ENCODE measurements around the gene CEP89.
"Not testable (repeated sequence)": the region's sequence is repeated elsewhere in the genome, so short reads cannot be mapped to it uniquely, and the experiment has no call there.

The CEP89 gene

DNA sequence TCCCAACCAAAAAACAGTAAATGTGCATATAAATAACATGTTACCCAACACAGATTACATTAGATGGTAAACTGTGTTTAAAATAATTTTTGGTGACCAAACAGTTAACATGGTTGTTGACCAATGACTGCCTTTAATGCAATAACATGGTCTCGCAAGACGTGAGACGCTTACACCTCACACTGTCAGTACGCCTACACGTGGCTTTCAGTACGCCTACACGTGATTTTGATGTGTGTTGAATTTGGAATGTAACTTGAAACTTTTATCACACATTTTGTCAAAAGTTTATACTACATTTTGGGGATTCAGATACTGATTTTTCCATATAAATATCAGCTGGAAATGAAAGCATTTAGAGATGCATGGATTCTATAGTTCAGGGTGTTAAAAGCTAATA lies 134.2 kb downstream of the CEP89 start:
- no peak for DNase-seq (ENCODE audit: low read depth in 2 of 2)

DNA sequence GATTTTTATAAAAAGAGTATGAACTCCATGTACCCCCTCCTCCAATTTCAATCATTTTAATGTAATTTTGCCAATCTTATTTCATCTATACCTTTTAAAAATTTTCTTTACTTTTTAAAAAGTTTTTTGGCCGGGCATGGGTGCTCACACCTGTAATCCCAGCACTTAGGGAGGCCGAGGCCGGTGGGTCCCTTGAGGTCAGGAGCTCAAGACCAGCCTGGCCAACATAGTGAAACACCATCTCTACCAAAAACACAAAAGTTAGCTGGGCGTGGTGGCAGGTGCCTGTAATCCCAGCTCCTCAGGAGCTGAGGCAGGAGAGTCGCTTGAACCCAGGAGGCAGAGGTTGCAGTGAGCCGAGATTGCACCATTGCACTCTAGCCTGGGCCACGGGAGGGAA lies 138.4 kb downstream of the CEP89 start:
- DNase-seq (ENCODE audit: low read depth in 2 of 2): not testable (repeated sequence)

DNA sequence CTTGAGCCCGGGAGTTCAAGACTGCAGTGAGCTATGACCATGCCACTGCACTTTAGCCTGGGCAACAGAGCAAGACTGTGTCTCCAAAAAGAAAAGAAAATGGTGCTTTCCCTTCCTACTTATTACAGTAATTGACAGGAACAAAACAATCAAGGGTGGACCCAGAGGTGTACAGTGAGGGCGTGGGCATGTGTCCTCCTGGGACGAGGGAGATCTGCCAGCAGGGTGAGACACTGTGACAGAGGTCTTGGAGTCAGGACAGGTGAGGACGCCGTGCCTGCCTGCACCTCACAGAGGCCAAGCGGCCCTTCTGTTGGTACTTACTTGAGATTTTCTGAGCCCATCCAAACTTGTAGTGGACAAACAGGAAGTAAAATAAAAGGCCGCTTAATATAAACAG lies 138.9 kb downstream of the CEP89 start:
- not testable (repeated sequence) for DNase-seq (ENCODE audit: low read depth in 2 of 2)

DNA sequence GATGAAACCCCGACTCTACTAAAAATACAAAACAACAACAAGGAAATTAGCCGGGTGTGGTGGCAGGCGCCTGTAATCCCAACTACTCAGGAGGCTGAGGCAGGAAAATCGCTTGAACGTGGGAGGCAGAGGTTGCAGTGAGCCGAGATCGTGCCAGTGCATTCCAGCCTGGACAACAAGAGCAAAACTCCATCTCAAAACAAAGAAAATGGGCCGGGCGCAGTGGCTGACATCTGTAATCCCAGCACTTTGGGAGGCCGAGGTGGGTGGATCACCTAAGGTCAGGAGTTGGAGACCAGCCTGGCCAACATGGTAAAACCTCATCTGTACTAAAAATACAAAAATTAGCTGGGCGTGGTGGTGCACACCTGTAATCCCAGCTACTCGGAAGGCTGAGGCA lies 139.7 kb downstream of the CEP89 start:
- DNase-seq (ENCODE audit: low read depth in 2 of 2): not testable (repeated sequence)

DNA sequence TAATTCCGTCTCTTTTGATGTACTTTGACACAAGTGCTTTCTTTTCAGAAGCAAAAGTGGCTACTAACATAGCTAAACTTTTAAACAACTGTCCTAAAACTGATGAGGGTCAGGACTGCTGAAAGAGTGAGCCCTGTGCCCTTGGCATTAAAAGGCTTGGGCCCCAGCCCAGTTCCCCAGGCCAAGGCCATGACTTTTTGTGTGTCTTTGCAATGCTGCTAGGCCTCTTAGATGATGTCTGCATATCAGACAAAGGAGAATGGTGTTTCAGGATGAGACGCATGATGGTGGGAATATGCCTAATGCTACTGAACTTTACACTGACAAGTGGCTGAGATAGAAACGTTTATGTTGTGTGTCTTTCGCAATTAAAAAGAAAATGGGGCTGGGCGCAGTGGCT lies 140.1 kb downstream of the CEP89 start:
- no peak for DNase-seq (ENCODE audit: low read depth in 2 of 2)

DNA sequence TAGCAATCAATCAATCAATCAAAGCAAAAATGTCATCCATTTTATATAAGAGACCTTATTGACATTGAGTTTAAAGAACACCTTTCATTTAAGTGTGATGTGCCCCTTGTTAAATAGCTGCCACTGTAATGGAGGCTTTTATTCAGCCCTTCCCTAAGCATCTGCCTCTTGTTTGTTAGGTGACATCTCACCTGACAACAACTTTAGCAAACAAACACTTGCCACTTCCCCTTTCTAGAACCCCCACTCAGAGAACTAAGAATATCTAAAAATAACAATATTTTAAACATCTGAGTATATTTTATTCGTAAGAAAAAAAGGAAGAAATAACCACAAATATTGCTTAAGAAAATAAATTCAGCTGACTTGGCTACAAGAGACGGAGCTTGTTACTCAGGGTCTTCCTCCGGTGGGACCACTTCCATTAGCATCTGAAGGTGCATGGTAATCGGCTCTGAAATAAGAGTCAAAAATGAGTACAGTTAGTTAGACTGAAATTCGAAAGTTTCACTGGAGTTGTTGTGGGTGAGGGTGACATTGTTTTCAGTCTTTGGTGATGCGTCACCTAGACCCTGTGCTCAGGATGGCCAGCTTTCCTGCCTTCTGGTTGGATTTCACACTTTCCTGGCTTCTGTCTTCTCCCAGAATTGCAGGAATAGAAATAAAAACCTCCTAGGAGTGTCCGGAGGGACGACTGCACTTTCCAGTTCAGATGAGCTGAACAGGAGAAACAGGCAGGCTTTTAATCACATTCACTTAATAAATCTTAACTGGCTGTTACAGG lies 141.3 kb downstream of the CEP89 start:
- DNase-seq (ENCODE audit: low read depth in 2 of 2): no peak

DNA sequence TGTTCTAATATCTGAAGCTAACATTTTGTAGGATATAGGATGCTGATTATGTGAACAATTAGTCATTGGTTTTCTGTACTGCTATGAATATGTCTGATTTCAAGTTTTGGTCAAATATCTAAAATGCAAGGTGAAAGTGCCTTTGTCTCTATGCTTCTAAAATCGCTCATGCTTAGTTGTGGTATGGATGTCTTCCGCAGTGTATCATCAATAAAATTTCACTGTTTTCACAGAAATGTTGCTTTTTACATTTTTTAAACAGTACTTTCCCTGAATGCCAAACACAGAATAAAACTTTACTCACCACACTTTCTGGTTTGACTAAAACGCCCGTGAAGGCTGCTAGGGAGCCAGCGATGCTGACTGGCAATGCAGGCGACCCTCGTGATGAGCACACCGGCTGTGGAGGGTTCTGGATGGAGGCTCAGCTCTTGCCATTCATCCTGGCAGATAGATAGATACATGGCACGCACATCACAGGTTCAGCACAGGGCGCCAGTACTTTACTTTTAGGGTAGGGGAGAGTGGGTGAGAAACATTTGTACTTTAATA lies 142.3 kb downstream of the CEP89 start:
- no peak for DNase-seq (ENCODE audit: low read depth in 2 of 2)

DNA sequence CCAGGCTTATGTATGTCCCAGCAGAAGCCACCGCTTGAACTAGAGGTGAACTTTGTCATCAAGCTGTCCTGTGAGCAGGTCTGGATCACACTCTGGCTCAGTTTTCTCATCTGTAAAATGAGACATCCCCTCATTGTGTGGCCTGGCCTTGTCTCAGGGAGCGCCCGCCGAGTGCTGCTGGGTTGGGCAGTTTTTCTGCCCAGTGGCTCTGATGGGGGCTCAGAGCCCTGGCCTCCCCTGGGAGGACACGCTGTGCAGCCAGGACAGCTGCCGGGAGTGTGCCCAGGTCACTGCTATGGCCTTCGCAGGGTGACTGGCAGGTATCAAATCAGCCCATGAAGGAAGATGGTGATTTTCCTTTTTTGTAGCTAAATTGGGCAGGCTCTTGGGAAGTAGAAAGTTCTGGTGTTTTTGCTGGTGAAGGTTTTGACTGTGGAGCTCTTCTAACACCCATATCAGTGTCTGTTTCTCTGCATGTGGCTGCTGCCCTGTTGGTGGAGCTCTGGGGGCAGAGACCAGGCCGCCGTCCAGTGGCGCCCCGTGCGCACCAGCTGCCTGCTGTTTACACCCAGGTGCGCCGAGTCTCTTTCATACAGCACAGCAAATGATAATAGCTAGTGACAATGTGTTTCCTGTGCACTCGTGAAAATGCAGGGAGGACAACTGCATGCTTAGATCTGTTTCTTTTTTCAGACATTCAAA lies 143.0 kb downstream of the CEP89 start:
- DNase-seq (ENCODE audit: low read depth in 2 of 2): no peak

DNA sequence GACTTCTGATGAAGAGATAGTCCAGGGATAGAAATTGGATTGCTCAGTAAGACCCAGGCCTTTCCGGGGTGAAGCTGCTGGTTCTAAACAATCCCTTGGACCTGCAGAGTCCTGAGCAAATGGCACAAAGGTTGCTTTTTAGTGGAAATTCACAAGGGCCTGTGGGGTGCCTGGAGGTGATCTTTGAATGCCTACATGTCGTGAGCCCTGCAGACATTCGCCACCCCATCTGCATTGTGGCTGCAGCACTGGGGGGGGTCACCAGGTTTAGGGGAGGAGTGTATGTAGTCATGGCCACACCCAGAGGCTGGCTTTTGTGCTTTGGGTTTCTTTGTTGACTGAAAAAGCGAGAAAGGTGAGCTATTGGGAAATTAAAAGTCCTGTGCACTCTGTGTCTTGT lies 143.6 kb downstream of the CEP89 start:
- DNase-seq (ENCODE audit: low read depth in 2 of 2): no peak
